Measurements from ENCODE around the gene OR5M11.
"Not testable (repeated sequence)": the region's sequence is repeated elsewhere in the genome, so short reads cannot be mapped to it uniquely, and the experiment has no call there.

The OR5M11 gene

DNA sequence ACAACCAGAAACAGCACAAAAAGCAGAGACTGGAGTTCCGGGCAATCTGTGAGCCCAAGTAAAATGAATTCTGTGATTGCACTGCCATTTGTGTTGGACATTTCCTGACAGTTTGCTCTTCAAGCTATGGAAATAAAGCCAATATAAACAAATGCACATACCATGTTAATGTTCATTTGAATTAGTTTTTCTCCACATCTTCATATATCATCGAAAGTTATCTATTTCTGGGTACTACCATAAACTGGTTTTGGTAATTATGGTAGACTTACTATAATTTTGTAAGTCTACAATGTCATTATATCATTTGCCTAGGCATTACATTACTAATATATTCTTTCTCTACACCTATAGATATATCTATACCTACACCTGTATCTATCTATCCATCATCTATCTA, at the start of gene OR5M11:
Gene OR5M11 (minus strand): TSS at position 101 of the 400 bp plus-strand sequence. CDS start 0 bp downstream, at position 101.
- no peak for DNase-seq

DNA sequence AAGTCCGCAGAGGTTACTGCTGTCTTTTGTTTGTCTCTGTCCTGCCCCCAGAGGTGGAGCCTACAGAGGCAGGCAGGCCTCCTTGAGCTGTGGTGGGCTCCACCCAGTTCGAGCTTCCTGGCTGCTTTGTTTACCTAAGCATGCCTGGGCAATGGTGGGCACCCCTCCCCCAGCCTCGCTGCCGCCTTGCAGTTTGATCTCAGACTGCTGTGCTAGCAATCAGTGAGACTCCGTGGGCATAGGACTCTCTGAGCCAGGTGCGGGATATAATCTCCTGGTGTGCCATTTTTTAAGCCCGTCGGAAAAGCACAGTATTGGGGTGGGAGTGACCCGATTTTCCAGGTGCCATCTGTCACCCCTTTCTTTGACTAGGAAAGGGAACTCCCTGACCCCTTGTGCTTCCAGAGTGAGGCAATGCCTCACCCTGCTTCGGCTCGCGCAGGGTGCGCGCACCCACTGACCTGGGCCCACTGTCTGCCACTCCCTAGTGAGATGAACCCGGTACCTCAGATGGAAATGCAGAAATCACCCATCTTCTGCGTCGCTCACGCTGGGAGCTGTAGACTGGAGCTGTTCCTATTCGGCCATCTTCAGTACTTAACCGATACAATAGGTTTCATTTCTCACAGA, 49.1 kb upstream of the OR5M11 start:
- not testable (repeated sequence) for DNase-seq

DNA sequence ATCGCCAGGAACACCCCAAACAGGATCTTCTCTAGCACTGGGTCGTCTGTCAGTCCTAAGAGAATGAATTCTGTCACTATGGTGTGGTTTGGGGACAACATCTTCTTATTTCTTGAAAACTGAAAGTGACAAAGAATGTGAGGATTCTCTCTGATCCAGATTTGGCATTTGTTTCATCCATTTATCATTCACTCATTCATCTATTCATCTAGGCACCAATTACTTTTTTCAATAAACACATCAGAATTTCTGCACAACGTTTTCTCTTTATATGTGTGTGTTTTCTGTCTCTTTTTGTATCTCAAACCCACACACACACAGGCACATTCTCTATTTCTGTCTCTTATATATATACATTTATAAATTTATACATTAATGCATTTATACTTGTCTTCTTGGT, 34.6 kb upstream of the OR5M11 start, which contains the start of gene OR5M10:
Gene OR5M10 (minus strand): TSS at position 101 of the 400 bp plus-strand sequence. CDS start 0 bp downstream, at position 101.
- no peak for DNase-seq

DNA sequence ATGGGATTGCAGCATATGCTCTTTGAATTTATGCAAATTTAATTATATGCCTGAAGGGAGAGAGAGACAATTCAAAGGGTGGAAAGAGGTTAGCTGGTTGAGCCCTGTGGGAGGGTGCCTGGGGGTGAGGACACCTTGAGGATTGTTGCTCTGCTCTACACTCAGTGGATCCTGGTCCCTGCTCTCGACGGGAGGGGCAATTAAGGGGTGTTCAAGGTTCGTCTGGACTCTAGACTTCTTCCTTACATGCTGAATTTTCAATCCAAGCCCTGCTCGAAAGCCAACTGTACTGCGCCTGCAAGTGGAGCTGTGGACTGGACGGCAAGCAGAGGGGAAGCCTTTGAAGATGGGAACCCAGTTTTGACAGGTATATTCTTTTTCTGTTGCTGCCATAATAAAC, 15.5 kb upstream of the OR5M11 start:
- no peak for DNase-seq

- DNase-seq = not testable (repeated sequence)
These were observed 11.6 kb upstream of the OR5M11 start for GRCh38 chr11:56554691-56555090.

DNA sequence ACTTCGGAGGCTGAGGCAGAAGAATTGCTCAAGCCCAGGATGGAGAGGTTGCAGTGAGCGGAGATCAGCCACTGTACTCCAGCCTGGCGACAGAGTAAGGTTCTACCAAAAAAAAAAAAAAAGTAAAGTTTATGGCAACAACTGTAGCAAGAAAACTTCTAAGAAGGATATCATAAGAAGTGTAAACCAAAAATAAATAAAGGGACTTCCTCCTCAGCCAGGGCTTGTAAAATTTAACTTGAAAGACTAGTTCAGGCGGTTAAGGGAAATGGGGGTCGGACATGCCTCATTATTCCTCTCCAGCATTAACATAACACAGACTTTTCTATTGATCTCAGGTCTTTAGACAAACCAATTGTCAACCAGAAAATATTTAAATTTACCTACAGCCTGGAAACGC, 2.5 kb upstream of the OR5M11 start:
- no peak for DNase-seq

- DNase-seq = no peak
These were observed 682 bp upstream of the OR5M11 start for GRCh38 chr11:56543739-56544138.

GRCh38 chr11:56533054-56533740, 9.9 kb downstream of the OR5M11 start:
- no peak for DNase-seq

DNA sequence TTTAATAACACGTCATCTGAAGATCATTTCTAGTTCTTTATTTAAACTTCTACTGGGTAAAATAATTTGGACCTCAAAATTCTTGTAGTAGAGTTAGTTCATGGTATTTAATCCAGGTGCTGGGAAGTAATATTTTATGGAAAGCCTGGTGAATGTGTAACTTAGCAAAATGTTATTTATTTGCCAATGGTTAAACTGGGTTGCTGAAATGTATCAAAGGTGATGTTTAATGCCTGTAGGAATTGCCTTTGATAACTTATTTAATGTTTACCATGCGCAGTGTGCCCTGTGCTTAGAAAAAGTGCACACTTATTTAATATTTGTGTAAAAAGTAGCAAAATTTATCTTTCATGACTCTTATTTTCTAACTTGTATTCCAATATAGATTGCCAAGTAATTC, 11.2 kb downstream of the OR5M11 start:
- no peak for DNase-seq

DNA sequence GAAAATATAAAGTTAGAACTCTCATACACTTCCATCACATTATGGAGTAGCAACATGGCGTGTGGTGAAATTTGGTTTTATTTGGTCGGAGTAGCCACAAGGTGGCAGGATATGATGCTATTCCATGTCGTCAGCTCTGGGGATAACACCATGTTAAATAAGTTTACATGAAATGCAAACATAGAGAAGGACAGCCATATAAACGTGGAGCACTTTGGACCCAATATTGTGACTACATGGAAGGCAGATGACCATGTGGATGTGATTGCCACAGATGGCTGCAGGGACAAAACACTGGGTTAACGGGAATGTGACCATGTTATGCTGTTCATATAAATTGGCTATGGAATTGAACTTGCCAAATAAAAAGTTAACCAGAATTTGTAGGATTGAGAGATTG, 21.0 kb downstream of the OR5M11 start:
- DNase-seq = no peak

DNA sequence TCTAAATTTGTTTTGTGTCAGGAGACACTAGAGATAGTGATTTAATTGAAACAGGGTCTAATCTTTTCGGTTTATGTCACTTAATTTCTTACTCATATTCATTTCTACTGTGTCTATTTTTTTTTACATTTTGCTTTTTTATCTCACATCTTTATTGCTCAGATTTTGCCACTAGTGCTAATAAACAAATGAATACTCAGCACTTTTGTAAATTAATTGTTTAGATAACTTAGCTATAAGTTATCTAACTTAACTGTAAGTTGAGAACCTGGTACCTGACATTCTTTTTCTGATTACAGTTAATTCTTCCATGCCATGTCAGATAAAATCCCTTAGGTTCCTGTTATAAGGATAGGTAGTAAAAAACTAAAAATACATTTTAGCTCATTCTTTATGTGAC, 29.8 kb downstream of the OR5M11 start:
- no peak for DNase-seq

DNA sequence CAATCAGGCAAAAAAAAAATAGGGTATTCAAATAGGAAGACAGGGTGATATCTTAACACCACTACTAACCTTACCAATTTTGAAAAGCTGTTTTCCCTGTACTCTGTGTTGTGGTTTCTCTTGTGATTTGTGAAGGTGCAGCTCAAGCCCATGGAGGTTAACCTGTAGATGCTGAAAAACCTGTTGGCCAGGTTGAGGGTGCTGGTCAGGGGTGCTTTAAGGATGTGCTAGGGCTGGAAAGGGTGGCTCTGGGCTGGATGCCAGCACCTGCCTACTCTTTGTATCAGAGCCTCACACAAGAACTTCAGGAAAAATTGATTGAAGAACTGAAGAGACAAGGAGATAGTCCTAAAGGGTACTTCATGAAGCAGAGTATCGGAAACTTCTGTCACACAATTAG, 33.6 kb downstream of the OR5M11 start:
- DNase-seq = no peak

DNA sequence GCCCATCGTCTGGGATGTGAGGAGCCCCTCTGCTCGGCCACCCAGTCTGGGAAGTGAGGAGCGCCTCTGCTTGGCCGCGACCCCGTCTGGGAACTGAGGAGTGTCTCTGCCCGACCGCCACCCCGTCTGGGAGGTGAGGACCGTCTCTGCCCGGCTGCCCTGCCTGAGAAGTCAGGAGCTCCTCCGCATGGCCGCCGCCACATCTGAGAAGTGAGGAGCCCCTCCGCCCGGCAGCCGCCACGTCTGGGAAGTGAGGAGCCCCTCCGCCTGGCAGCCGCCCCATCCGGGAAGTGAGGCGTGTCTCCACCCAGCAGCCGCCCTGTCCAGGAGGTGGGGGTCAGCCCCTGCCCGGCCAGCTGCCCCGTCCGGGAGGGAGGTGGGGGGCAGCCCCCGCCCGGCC, 46.0 kb downstream of the OR5M11 start:
- DNase-seq = no peak

- DNase-seq = no peak
These were observed 47.9 kb downstream of the OR5M11 start for GRCh38 chr11:56495117-56495516.

All from islet precursor cell (in vitro differentiated cells).